Psoas muscle (tissue), 8 donors: ENCODE measurements around the gene PPA1. TPM values are rescaled to one million over a fixed set of nuclear protein-coding genes. Genes with fewer than 3 reads are reported as not detected.
"Not testable (repeated sequence)": the region's sequence is repeated elsewhere in the genome, so short reads cannot be mapped to it uniquely, and the experiment has no call there.

Experiments
- ATAC-seq, 4 donors: fragments of 200-7000 bp; cut with Tn5 transposase; one replicate each; pipeline ENCODE4 v1.9.1; 2020; ENCODE audit warnings: moderate library complexity in 3 of 4, mild to moderate bottlenecking in 2 of 4
- DNase-seq, 2 donors: peaks; one replicate each; pipeline ENCODE4 v3.0.0-alpha.2; 2020
- H3K27ac ChIP-seq: fragments of 200-600 bp; one replicate; pipeline ENCODE4 v1.8.0; 2022
- H3K27me3 ChIP-seq, 3 donors: fragments of 200-600 bp in 1 of 3; one replicate each; pipeline versions ENCODE4 v1.6.1 to v1.8.0; 2013 to 2022; ENCODE audit warnings: low read length in 2 of 3, mild to moderate bottlenecking in 2 of 3, moderate library complexity in 1 of 3; ENCODE audit not compliant: insufficient read depth in 3 of 3
- H3K36me3 ChIP-seq, 2 donors: fragments of 200-600 bp in 1 of 2; one replicate each; pipeline versions ENCODE4 v1.6.1 to v1.8.0; 2013 to 2022; ENCODE audit warnings: low read depth in 1 of 2, mild to moderate bottlenecking in 1 of 2, moderate library complexity in 1 of 2; ENCODE audit not compliant: insufficient read depth in 1 of 2
- H3K4me1 ChIP-seq: fragments of 200-600 bp; one replicate; pipeline ENCODE4 v1.8.0; 2022
- H3K4me3 ChIP-seq: fragments of 200-600 bp; one replicate; pipeline ENCODE4 v1.8.0; 2022; ENCODE audit warnings: mild to moderate bottlenecking
- H3K9me3 ChIP-seq: fragments of 200-600 bp; one replicate; pipeline ENCODE4 v1.8.0; 2022
- WGBS, 3 donors: extraction: QIAGEN DNeasy Blood & Tissue Kit; methylation state at CpG; one replicate each; pipeline versions ENCODE4 v1.1.6 to v1.1.7; 2013; 5-methylcytosine and 5-hydroxymethylcytosine counted together
- intact Hi-C, 2 donors: fragments of 100-400 bp; cut with DNase I; formaldehyde crosslinking; loops; one replicate each; pipeline versions ENCODE4 v1.11.0 to v1.14.2; 2022
- polyA plus RNA-seq, 3 donors: library from polyadenylated mRNA; stranded (reverse); fragments of 200-250 nt; gene quantifications; one replicate each; pipeline ENCODE4 v1.2.3, GENCODE V29; 2013
- total RNA-seq, 4 donors: library from RNA; stranded (reverse); fragmentation: NEBNext Ultra II Directional in 2 of 4; extraction: Animal tissue kit (Norgen Biotek cat#: 25700) in 2 of 4; gene quantifications; one replicate each; pipeline versions ENCODE4 v1.2.1 to v1.2.4, GENCODE V29; 2021 to 2023
- TF ChIP-seq, protein P1 (sequence below): fragments of 200-600 bp; IDR thresholded peaks from one replicate; pipeline ENCODE4 v1.8.0; 2022; ENCODE audit warnings: antibody characterized with exemption
- donor health status: healthy with polysubstance abuse.
- donor health status: DM: no; HTN: no; CAD: no; lungs with moderate emphysema.
- donor health status: Bipolar disorder and iron deficiency.
- donor health status: healthy.
- donor health status: DM: yes; HTN: yes; CAD: no.
- donor health status: DM: no; HTN: no; CAD: no.
- donor health status: DM: no; HTN: no; CAD: no.
- donor health status: DM: yes; HTN: yes; CAD: no.

The PPA1 gene
- total and polyA plus RNA-seq, 7 donors, result 95.3 to 211 (median 131) TPM

DNA sequence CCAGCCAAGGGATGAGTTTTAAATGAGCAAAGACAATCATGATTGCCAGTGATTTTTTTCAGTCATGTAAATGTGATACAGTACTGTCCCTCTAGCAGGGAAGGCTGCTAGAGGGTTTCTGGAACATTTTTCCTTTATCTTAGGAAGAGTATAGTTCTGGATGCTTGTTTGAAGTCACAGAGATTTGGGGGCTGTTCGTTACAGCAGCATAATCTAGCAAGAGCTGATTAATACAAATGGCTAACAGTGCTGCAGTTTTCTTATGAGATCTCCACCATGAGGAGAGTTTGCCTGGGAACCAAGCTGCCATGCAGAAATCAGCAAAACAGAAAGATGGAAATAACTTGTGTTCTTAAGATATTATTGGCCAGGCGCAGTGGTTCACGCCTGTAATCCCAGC lies 7.9 kb upstream of the PPA1 start:
- Histone ChIP-seq H3K27me3 (peaks cover 0 to 3% (median 1%) of the 10 kb centered on the region in 3 donors), H3K27ac (no peak overlapping the region), H3K4me1 (no peaks in the 10 kb centered on the region), H3K36me3 (no peaks in the 10 kb centered on the region), H3K4me3 (no peak overlapping the region), H3K9me3 (no peaks in the 10 kb centered on the region)
- intact Hi-C loops, result no loop called here
- no peak for DNase-seq
- ATAC-seq, result no peak
- 94 to 97% (median 97%) methylated on average over 3 of the region's 3 CpGs for WGBS, 3 donors
- TF ChIP-seq, protein P1, sequence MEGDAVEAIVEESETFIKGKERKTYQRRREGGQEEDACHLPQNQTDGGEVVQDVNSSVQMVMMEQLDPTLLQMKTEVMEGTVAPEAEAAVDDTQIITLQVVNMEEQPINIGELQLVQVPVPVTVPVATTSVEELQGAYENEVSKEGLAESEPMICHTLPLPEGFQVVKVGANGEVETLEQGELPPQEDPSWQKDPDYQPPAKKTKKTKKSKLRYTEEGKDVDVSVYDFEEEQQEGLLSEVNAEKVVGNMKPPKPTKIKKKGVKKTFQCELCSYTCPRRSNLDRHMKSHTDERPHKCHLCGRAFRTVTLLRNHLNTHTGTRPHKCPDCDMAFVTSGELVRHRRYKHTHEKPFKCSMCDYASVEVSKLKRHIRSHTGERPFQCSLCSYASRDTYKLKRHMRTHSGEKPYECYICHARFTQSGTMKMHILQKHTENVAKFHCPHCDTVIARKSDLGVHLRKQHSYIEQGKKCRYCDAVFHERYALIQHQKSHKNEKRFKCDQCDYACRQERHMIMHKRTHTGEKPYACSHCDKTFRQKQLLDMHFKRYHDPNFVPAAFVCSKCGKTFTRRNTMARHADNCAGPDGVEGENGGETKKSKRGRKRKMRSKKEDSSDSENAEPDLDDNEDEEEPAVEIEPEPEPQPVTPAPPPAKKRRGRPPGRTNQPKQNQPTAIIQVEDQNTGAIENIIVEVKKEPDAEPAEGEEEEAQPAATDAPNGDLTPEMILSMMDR, result no peak

DNA sequence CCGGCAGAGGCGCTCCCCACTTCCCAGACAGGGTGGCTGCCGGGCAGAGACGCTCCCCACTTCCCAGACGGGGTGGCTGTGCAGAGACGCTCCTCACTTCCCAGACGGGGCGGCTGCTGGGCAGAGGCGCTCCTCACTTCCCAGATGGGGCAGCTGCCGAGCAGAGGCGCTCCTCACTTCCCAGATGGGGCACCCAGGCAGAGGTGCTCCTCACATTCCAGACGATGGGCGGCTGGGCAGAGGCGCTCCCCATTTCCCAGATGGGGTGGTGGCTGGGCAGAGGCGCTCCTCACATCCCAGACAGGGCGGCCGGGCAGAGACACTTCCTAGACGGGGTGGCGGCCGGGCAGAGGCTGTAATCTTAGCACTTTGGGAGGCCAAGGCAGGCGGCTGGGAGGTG lies 6.8 kb upstream of the PPA1 start:
- H3K4me3 ChIP-seq, intact Hi-C loops, ATAC-seq, DNase-seq, H3K4me1 ChIP-seq, H3K9me3 ChIP-seq, H3K27me3 ChIP-seq, H3K36me3 ChIP-seq, H3K27ac ChIP-seq: not testable (repeated sequence)
- 90 to 99% (median 95%) methylated on average over 16 to 21 of the region's 21 CpGs for WGBS, 3 donors

DNA sequence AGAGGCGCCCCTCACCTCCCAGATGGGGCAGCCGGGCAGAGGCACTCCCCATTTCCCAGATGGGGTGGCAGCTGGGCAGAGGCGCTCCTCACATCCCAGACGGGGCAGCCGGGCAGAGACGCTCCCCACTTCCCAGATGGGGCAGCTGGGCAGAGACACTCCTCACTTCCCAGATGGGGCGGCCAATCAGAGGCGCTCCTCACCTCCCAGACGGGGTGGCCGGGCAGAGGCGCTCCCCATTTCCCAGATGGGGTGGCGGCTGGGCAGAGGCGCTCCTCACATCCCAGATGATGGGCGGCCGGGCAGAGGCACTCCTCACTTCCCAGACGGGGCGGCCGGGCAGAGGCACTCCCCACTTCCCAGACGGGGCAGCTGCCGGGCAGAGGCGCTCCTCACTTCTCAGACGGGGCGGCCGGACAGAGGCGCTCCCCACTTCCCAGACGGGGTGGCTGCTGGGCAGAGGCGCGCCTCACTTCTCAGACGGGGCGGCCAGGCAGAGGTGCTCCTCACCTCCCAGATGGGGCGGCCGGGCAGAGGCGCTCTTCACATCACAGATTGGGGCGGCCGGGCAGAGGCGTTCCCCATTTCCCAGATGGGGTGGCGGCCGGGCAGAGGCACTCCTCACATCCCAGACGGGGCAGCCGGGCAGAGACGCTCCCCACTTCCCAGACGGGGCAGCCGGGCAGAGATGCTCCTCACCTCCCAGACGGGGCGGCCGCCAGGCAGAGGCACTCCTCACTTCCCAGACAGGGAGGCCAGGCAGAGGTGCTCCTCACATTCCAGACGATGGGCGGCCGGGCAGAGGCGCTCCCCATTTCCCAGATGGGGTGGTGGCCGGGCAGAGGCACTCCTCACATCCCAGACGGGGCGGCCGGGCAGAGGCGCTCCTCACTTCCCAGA lies 6.1 kb upstream of the PPA1 start:
- H3K9me3 ChIP-seq, intact Hi-C loops: not testable (repeated sequence)

DNA sequence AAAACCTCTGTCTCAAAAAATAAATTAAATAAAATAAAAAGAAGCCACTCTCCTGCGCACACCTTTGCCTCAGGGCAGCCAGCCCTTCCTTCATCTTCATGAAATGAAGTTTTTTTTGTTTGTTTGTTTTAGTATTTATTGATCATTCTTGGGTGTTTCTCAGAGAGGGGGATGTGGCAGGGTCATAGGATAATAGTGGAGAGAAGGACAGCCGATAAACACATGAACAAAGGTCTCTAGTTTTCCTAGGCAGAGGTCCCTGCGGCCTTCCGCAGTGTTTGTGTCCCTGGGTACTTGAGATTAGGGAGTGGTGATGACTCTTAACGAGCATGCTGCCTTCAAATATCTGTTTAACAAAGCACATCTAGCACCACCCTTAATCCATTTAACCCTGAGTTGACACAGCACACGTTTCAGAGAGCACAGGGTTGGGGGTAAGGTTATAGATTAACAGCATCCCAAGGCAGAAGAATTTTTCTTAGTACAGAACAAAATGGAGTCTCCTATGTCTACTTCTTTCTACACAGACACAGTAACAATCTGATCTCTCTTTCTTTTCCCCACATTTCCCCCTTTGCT lies 4.8 kb upstream of the PPA1 start:
- H3K9me3 ChIP-seq, ATAC-seq, H3K4me1 ChIP-seq, DNase-seq, H3K4me3 ChIP-seq, intact Hi-C loops, H3K36me3 ChIP-seq, H3K27ac ChIP-seq, H3K27me3 ChIP-seq: not testable (repeated sequence)
- WGBS, 3 donors, result 82 to 86% (median 83%) methylated on average over 6 of the region's 6 CpGs

More for the DNA sequence above, 6.1 kb upstream of the PPA1 start:
- ATAC-seq, H3K4me3 ChIP-seq, DNase-seq, H3K27me3 ChIP-seq, H3K27ac ChIP-seq, H3K4me1 ChIP-seq, H3K36me3 ChIP-seq: not testable (repeated sequence)
- 94 to 95% (median 95%) methylated on average over 47 to 55 of the region's 55 CpGs for WGBS, 3 donors

DNA sequence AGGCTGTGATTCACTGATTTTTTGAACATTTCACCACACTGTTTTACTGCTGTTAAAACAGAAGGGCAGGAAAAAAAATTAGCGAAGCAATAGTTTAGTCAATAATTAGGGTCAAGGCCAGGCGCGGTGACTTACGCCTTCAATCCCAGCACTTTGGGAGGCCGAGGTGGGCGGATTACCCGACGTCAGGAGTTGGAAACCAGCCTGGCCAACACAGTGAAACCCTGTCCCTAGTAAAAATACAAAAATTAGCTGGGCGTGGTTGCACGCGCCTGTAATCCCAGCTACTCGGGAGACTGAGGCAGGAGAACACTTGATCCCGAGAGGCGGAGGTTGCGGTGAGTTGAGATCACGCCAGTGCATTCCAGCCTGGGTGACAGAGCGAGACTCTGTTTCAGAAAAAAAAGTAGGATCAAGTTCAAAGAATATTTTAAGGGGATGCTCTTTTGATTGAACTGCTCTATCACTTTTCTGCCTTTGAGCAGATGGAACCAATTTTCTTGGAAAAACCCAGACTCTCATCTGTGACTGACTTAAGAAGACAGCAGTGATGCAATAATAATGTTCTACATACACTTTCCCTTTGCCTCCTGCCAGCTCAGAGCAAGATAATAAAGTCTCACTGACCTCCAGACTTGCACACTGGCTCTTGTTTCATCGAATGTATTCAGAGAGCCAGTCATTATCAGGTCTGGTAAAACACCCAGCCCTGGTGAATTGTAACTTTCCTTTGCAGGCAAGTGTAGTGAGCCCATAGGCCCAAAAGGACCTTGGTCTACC lies 1.6 kb upstream of the PPA1 start:
- Histone ChIP-seq H3K4me1 (peaks cover 13% of the 10 kb centered on the region), H3K36me3 (peaks cover 3 to 9% of the 10 kb centered on the region in 2 donors), H3K9me3 (no peaks in the 10 kb centered on the region), H3K27ac (no peak overlapping the region), H3K27me3 (no peaks in the 10 kb centered on the region), H3K4me3 (no peak overlapping the region)
- TF ChIP-seq, protein P1, result no peak
- ATAC-seq (no peak), DNase-seq (peak; percentile 33 to 55)
- intact Hi-C loops, result no loop called here
- 81 to 85% (median 81%) methylated on average over 18 of the region's 18 CpGs for WGBS, 3 donors

DNA sequence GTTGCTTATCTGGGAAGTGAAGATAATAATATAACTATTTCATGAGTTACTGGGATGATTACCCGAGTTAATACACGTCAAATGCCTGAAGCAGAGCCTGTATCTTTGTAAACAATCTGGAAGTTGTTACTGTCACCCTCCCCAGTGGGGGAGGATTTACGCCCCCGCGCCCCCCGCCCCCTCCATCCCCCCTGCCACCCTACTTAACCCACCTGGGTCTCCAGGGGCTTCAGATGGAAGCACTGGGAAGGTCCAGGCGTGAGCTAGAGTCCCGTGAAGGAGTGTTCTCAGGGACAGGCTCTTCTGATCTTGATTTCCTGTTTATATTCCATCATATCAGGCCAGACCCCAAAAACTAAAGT lies 691 bp upstream of the PPA1 start:
- Histone ChIP-seq H3K4me3 (peak overlapping the region; percentile 93), H3K4me1 (peaks cover 13% of the 10 kb centered on the region), H3K27ac (peak overlapping the region; percentile 84), H3K9me3 (no peaks in the 10 kb centered on the region), H3K27me3 (no peaks in the 10 kb centered on the region), H3K36me3 (peaks cover 3 to 18% of the 10 kb centered on the region in 2 donors)
- DNase-seq (no peak), ATAC-seq (peak in 1 of 4 donors; percentile 1)
- TF ChIP-seq, protein P1, result no peak
- intact Hi-C loops, result no loop called here
- 31 to 40% (median 34%) methylated on average over 8 of the region's 8 CpGs for WGBS, 3 donors
